Right atrium auricular region (tissue), 2 donors: ENCODE results near the gene PIK3R3. TPM values are rescaled to one million over a fixed set of nuclear protein-coding genes. Genes with fewer than 3 reads are reported as not detected.

Experiments used
- DNase-seq: peaks from one replicate; pipeline ENCODE4 v3.0.0-alpha.2; 2019; ENCODE audit warnings: low spot score
- H3K27ac ChIP-seq, 2 donors: fragments of 200-600 bp; sonication (generic); 1 replicate in 1 of 2; 2 replicates in 1 of 2; pipeline ENCODE4 v1.5.1; 2016 to 2019
- H3K27me3 ChIP-seq, 2 donors: fragments of 200-600 bp; sonication (generic); one replicate each; pipeline versions ENCODE4 v1.5.1 to v1.6.0; 2017 to 2019
- H3K36me3 ChIP-seq: fragments of 200-600 bp; sonication (generic); one replicate; pipeline ENCODE4 v1.5.1; 2016
- H3K4me1 ChIP-seq, 2 donors: fragments of 200-600 bp; sonication (generic); one replicate each; pipeline versions ENCODE4 v1.5.1 to v1.6.0; 2017 to 2019
- H3K4me3 ChIP-seq, 2 donors: fragments of 200-600 bp; sonication (generic); 1 replicate in 1 of 2; 2 replicates in 1 of 2; pipeline ENCODE4 v1.5.1; 2017 to 2019; ENCODE audit warnings: mild to moderate bottlenecking in 1 of 2, moderate library complexity in 1 of 2
- H3K9me3 ChIP-seq, 2 donors: fragments of 200-600 bp; sonication (generic); one replicate each; pipeline ENCODE4 v1.5.1; 2019
- CTCF ChIP-seq, 2 donors: fragments of 200-600 bp; sonication (generic); IDR thresholded peaks; one replicate each; pipeline ENCODE4 v1.5.1; 2019; ENCODE audit warnings: antibody characterized with exemption in 2 of 2
- total RNA-seq, 2 donors: library from RNA; depleted of rRNA; stranded (reverse); fragments of >200 nt; gene quantifications; one replicate each; pipeline ENCODE4 v1.1.0, GENCODE V29; 2016

The PIK3R3 gene
- total RNA-seq, 2 donors from 2014 or later: 24.3 to 35.3 TPM

DNA sequence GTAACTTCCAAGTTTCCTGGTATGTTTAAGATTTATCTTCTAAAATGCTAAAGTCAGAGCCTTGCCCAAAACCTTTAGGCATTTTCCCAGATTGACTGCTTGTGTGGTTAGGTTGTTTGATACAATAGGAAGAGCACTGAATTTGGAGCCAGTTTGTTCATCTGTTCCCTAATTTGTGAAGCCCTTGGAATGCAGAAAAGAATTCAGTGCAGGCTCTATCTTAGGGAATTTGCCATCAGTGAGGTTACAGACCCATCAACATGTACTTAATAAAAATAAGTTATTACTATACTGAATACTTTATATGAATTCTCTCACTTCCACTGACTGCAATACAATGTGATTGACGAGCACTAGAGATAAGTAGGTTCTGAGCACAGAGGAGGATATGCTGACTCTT lies 120.2 kb downstream of the PIK3R3 start:
- no peak overlapping the region for H3K27ac ChIP-seq
- H3K4me3 ChIP-seq: no peak overlapping the region
- no peak for TF ChIP-seq CTCF (IDR thresholded peaks at IDR 0.05)
- H3K36me3 ChIP-seq: peaks cover 53% of the 10 kb centered on the region
- peaks cover 0 to 17% of the 10 kb centered on the region in 2 donors for H3K4me1 ChIP-seq
- no peaks in the 10 kb centered on the region for H3K9me3 ChIP-seq
- DNase-seq: no peak
- H3K27me3 ChIP-seq: no peaks in the 10 kb centered on the region

- Histone ChIP-seq H3K4me3 (no peak overlapping the region), H3K4me1 (peaks cover 0 to 19% of the 10 kb centered on the region in 2 donors), H3K36me3 (peaks cover 63% of the 10 kb centered on the region), H3K9me3 (no peaks in the 10 kb centered on the region), H3K27ac (no peak overlapping the region), H3K27me3 (no peaks in the 10 kb centered on the region)
- no peak for DNase-seq
- no peak for TF ChIP-seq CTCF (IDR thresholded peaks at IDR 0.05)
Measured at GRCh38 chr1:46011121-46011695, 121.2 kb downstream of the PIK3R3 start.

GRCh38 chr1:46010611-46011010 lies 121.8 kb downstream of the PIK3R3 start:
- no peak for DNase-seq
- no peaks in the 10 kb centered on the region for H3K27me3 ChIP-seq
- peaks cover 0 to 25% of the 10 kb centered on the region in 2 donors for H3K4me1 ChIP-seq
- no peak overlapping the region for H3K27ac ChIP-seq
- H3K36me3 ChIP-seq: peaks cover 69% of the 10 kb centered on the region
- no peak overlapping the region for H3K4me3 ChIP-seq
- no peak for TF ChIP-seq CTCF (IDR thresholded peaks at IDR 0.05)
- no peaks in the 10 kb centered on the region for H3K9me3 ChIP-seq

GRCh38 chr1:46008585-46008984 lies 123.8 kb downstream of the PIK3R3 start:
- peak overlapping the region; percentile 5 to 54 for H3K27ac ChIP-seq

DNA sequence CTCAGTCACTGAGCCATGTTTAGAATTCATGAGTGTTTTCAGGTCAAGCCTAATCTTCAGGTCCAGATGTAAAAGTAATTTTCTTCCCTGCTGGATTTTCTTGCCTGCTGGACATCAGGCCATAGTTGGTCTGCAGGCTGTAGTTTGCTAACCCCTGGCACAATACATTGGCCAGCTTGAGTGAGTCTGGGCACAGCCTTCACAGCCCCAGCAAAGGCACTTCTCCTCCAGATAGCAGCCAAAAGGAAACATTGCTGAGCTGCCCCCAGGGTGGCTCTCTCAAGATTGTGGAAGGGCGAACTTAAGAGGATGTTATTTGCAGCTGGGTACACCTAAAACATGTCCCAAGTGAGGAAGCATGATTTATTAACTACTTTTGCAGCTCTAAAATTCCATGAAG lies 126.8 kb downstream of the PIK3R3 start:
- Histone ChIP-seq H3K27me3 (no peaks in the 10 kb centered on the region), H3K4me1 (peaks cover 0 to 32% of the 10 kb centered on the region in 2 donors), H3K4me3 (no peak overlapping the region), H3K36me3 (peaks cover 69% of the 10 kb centered on the region), H3K27ac (no peak overlapping the region), H3K9me3 (no peaks in the 10 kb centered on the region)
- TF ChIP-seq CTCF (IDR thresholded peaks at IDR 0.05): no peak
- no peak for DNase-seq

More at GRCh38 chr1:46008585-46008984, 123.8 kb downstream of the PIK3R3 start:
- H3K4me3 ChIP-seq: no peak overlapping the region
- DNase-seq: no peak
- TF ChIP-seq CTCF (IDR thresholded peaks at IDR 0.05): no peak
- peaks cover 0 to 28% of the 10 kb centered on the region in 2 donors for H3K4me1 ChIP-seq
- H3K9me3 ChIP-seq: no peaks in the 10 kb centered on the region
- peaks cover 82% of the 10 kb centered on the region for H3K36me3 ChIP-seq
- no peaks in the 10 kb centered on the region for H3K27me3 ChIP-seq

DNA sequence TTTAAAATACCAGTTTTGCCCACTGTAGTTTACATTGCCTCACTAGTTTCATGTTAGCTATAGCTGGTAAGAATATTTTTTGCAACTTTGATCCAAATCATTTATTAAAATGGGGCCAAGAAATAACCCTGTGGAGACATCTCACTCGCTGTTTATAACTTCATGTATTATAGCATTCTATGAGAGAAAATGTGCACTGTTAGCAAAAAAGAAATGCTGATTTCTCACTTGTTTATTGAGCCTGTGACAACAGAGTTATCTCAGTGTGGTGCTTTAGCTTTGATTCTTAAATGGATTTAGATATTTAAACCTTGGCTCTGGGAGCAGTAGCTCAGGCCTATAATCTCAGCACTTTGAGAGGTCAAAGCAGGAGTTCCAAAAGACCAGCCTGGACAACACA lies 127.9 kb downstream of the PIK3R3 start:
- peaks cover 0 to 32% of the 10 kb centered on the region in 2 donors for H3K4me1 ChIP-seq
- H3K27ac ChIP-seq: no peak overlapping the region

More for the DNA sequence above, 127.9 kb downstream of the PIK3R3 start:
- Histone ChIP-seq H3K9me3 (no peaks in the 10 kb centered on the region), H3K27me3 (no peaks in the 10 kb centered on the region), H3K36me3 (peaks cover 62% of the 10 kb centered on the region), H3K4me3 (no peak overlapping the region)
- no peak for DNase-seq
- no peak for TF ChIP-seq CTCF (IDR thresholded peaks at IDR 0.05)
